ENCODE measurements around the gene BCL11A. TPM values are rescaled to one million over a fixed set of nuclear protein-coding genes. Genes with fewer than 3 reads are reported as not detected.

The BCL11A gene
- total RNA-seq, 2 experiments from 2014 or later, result 2.3 to 3.3 TPM

DNA sequence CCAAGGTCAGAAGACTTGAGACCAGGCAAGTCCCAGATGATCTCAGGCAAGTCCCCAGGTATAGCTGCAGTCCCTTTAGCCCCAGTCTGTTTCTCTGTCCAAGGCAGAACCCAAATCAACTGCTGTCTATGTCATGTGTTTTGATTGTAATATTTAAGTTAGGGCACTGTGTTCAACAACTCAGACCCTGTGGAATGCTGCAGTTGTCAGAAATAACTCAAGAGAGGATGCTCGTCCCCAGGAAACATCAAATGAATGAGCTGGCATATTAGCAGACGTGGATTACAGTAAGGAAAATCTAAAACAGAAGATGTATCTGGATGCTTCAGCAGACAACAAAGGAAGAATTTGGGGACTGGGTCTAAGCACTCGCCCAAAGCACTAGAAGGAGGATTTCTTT, 70.1 kb downstream of the BCL11A start:
- no peak overlapping the region for H3K4me3 Mint-ChIP-seq
- no peaks in the 10 kb centered on the region for H3K36me3 Mint-ChIP-seq (ENCODE audit: low read depth)
- DNase-seq, result no peak
- no peak overlapping the region for H3K27ac Mint-ChIP-seq
- POLR2A ChIA-PET, result interaction anchor here (1.6 kb wide), 1 partner anchor 67 kb away, joined by 6 read pairs; no protein-coding TSS in a partner anchor
- Histone ChIP-seq H3K4me1 (ENCODE audit: insufficient read depth, low read length) (no peaks in the 10 kb centered on the region), H3K36me3 (ENCODE audit: insufficient read depth, low read length) (no peaks in the 10 kb centered on the region), H3K9me3 (ENCODE audit: control insufficient read depth in 1 of 2, insufficient read depth in 1 of 2, low read length in 2 of 2) (no peaks in the 10 kb centered on the region), H3K27me3 (ENCODE audit: control insufficient read depth in 1 of 2, insufficient read depth in 2 of 2, low read length in 2 of 2) (no peaks in the 10 kb centered on the region), H3K27ac (ENCODE audit: low read depth in 1 of 2, low read length in 2 of 2) (no peak overlapping the region), H3K4me3 (ENCODE audit: low read length) (no peak overlapping the region)
- intact Hi-C loops (cut with DNase I, micrococcal nuclease), result no loop called here
- CTCF ChIA-PET, result no interaction called here
- ATAC-seq (ENCODE audit: poor library complexity), result no peak
- H3K4me1 Mint-ChIP-seq (ENCODE audit: low read depth), result peaks cover 12% of the 10 kb centered on the region
- H3K27me3 Mint-ChIP-seq, result no peaks in the 10 kb centered on the region
- TF ChIP-seq, protein P1, sequence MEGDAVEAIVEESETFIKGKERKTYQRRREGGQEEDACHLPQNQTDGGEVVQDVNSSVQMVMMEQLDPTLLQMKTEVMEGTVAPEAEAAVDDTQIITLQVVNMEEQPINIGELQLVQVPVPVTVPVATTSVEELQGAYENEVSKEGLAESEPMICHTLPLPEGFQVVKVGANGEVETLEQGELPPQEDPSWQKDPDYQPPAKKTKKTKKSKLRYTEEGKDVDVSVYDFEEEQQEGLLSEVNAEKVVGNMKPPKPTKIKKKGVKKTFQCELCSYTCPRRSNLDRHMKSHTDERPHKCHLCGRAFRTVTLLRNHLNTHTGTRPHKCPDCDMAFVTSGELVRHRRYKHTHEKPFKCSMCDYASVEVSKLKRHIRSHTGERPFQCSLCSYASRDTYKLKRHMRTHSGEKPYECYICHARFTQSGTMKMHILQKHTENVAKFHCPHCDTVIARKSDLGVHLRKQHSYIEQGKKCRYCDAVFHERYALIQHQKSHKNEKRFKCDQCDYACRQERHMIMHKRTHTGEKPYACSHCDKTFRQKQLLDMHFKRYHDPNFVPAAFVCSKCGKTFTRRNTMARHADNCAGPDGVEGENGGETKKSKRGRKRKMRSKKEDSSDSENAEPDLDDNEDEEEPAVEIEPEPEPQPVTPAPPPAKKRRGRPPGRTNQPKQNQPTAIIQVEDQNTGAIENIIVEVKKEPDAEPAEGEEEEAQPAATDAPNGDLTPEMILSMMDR (IDR thresholded peaks at IDR 0.05), result no peak
- H3K9me3 Mint-ChIP-seq, result no peaks in the 10 kb centered on the region

DNA sequence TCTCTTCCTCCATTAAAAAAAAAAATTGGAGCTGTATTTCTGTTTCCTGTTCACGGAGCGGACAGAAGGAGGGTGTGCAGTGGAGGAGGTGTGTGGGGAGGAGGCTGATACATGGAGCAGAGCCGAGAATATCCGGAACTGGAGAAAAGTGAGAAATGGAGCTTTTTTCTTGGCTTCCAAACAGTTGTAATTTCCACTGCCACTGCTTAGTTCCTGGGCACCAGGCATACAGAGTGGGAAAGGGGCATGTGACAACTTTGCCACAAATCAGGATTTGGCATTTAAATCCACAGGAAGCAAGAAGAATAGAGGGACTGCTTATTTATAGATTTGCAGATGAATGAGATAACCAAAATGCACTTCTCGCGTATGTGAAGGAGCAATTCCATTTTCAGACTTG, 71.2 kb downstream of the BCL11A start:
- no peaks in the 10 kb centered on the region for H3K36me3 Mint-ChIP-seq (ENCODE audit: low read depth)
- Histone ChIP-seq H3K27me3 (ENCODE audit: control insufficient read depth in 1 of 2, insufficient read depth in 2 of 2, low read length in 2 of 2) (no peaks in the 10 kb centered on the region), H3K27ac (ENCODE audit: low read depth in 1 of 2, low read length in 2 of 2) (no peak overlapping the region), H3K9me3 (ENCODE audit: control insufficient read depth in 1 of 2, insufficient read depth in 1 of 2, low read length in 2 of 2) (no peaks in the 10 kb centered on the region), H3K36me3 (ENCODE audit: insufficient read depth, low read length) (no peaks in the 10 kb centered on the region), H3K4me1 (ENCODE audit: insufficient read depth, low read length) (no peaks in the 10 kb centered on the region), H3K4me3 (ENCODE audit: low read length) (no peak overlapping the region)
- H3K9me3 Mint-ChIP-seq, result no peaks in the 10 kb centered on the region
- ChIA-PET POLR2A (interaction anchor here (0.7 to 1.6 kb wide), 2 partner anchors 68 to 104 kb away, joined by 6 read pairs; no protein-coding TSS in a partner anchor), CTCF (no interaction called here)
- H3K4me3 Mint-ChIP-seq, result no peak overlapping the region
- H3K27me3 Mint-ChIP-seq, result no peaks in the 10 kb centered on the region
- ATAC-seq (ENCODE audit: poor library complexity) (no peak), DNase-seq (no peak)
- TF ChIP-seq, protein P1 (IDR thresholded peaks at IDR 0.05), result no peak
- intact Hi-C loops (cut with DNase I, micrococcal nuclease), result no loop called here
- peaks cover 12% of the 10 kb centered on the region for H3K4me1 Mint-ChIP-seq (ENCODE audit: low read depth)
- no peak overlapping the region for H3K27ac Mint-ChIP-seq

DNA sequence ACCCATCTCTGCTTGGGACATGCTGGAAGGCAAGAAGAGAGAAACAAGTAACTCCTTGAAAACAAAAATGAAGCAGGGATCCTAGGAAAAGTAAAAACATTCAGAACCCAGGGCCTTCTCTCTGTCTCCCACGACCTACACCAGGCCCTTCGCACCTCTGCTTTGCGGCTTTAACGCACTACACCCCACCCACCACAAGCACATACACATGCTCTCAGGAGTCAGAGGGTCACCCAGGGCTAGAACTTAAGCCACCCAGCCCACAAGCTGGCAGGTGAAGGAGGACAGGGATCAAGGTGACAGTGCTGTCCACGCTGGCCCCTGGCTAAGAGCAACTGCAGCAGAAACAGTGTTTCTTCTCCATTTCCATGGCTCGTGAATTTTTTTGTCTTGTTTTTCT, 72.2 kb downstream of the BCL11A start:
- H3K27ac Mint-ChIP-seq, result no peak overlapping the region
- H3K4me3 Mint-ChIP-seq, result no peak overlapping the region

More for the DNA sequence above, 72.2 kb downstream of the BCL11A start:
- peaks cover 20% of the 10 kb centered on the region for H3K4me1 Mint-ChIP-seq (ENCODE audit: low read depth)
- Histone ChIP-seq H3K9me3 (ENCODE audit: control insufficient read depth in 1 of 2, insufficient read depth in 1 of 2, low read length in 2 of 2) (no peaks in the 10 kb centered on the region), H3K4me3 (ENCODE audit: low read length) (no peak overlapping the region), H3K27me3 (ENCODE audit: control insufficient read depth in 1 of 2, insufficient read depth in 2 of 2, low read length in 2 of 2) (no peaks in the 10 kb centered on the region), H3K36me3 (ENCODE audit: insufficient read depth, low read length) (no peaks in the 10 kb centered on the region), H3K4me1 (ENCODE audit: insufficient read depth, low read length) (no peaks in the 10 kb centered on the region), H3K27ac (ENCODE audit: low read depth in 1 of 2, low read length in 2 of 2) (no peak overlapping the region)
- no peaks in the 10 kb centered on the region for H3K27me3 Mint-ChIP-seq
- H3K36me3 Mint-ChIP-seq (ENCODE audit: low read depth), result no peaks in the 10 kb centered on the region
- H3K9me3 Mint-ChIP-seq, result no peaks in the 10 kb centered on the region
- intact Hi-C loops (cut with DNase I, micrococcal nuclease), result no loop called here
- ChIA-PET POLR2A (no interaction called here), CTCF (no interaction called here)
- DNase-seq, result no peak
- ATAC-seq (ENCODE audit: poor library complexity), result no peak
- TF ChIP-seq, protein P1 (IDR thresholded peaks at IDR 0.05), result no peak

Data from CD4-positive, alpha-beta T cell (primary cell).